Kidney epithelial cell (primary cell): ENCODE results near the gene TRIP6. TPM values are rescaled to one million over a fixed set of nuclear protein-coding genes. Genes with fewer than 3 reads are reported as not detected.

Experiments
- DNase-seq: peaks from one replicate; pipeline ENCODE4 v3.0.0-alpha.2; 2010; ENCODE audit warnings: low read depth
- H3K27me3 ChIP-seq: 2 replicates; pipeline ENCODE4 v1.6.0; 2011; ENCODE audit warnings: low read length; ENCODE audit not compliant: control insufficient read depth, insufficient read depth
- H3K36me3 ChIP-seq: 2 replicates; pipeline ENCODE4 v1.5.1; 2011; ENCODE audit warnings: low read length; ENCODE audit not compliant: control insufficient read depth, insufficient read depth
- H3K4me3 ChIP-seq: 2 replicates; pipeline ENCODE4 v1.5.1; 2011; ENCODE audit warnings: low read depth, mild to moderate bottlenecking, control low read depth, low read length
- CTCF ChIP-seq: IDR thresholded peaks from 2 replicates; pipeline ENCODE4 v1.5.1; 2011; ENCODE audit warnings: mild to moderate bottlenecking, moderate library complexity, low read length, control low read depth, inconsistent platforms; ENCODE audit not compliant: insufficient read depth, poor library complexity, severe bottlenecking
- total RNA-seq: library from RNA; depleted of rRNA; stranded (reverse); fragments of >200 nt; gene quantifications from 2 replicates; pipeline ENCODE4 v1.2.3, GENCODE V29; 2015

Gene TRIP6
- total RNA-seq, 1 donor from 2014 or later, result 114 TPM

GRCh38 chr7:100874300-100874576 is 7.1 kb downstream of the TRIP6 start:
- DNase-seq, result no peak
- peaks cover 7% of the 10 kb centered on the region for H3K36me3 ChIP-seq
- H3K4me3 ChIP-seq, result peak overlapping the region; percentile 85
- TF ChIP-seq CTCF, result no peak
- H3K27me3 ChIP-seq, result no peaks in the 10 kb centered on the region

- peak; percentile 8 for TF ChIP-seq CTCF
- no peaks in the 10 kb centered on the region for H3K27me3 ChIP-seq
- peaks cover 7% of the 10 kb centered on the region for H3K36me3 ChIP-seq
- peak within 1 kb of the TSS; percentile 85 for H3K4me3 ChIP-seq
- peak; percentile 78 for DNase-seq
Observed at GRCh38 chr7:100874577-100875355, 7.6 kb downstream of the TRIP6 start, which contains the start of gene SRRT. TSS of gene SRRT (plus strand) at chr7:100875103. CDS start at chr7:100875591, 488 bp downstream.

GRCh38 chr7:100875356-100875751 is 8.2 kb downstream of the TRIP6 start:
- peak overlapping the region; percentile 85 for H3K4me3 ChIP-seq
- TF ChIP-seq CTCF, result no peak
- DNase-seq, result no peak
- peaks cover 6% of the 10 kb centered on the region for H3K36me3 ChIP-seq
- no peaks in the 10 kb centered on the region for H3K27me3 ChIP-seq

DNA sequence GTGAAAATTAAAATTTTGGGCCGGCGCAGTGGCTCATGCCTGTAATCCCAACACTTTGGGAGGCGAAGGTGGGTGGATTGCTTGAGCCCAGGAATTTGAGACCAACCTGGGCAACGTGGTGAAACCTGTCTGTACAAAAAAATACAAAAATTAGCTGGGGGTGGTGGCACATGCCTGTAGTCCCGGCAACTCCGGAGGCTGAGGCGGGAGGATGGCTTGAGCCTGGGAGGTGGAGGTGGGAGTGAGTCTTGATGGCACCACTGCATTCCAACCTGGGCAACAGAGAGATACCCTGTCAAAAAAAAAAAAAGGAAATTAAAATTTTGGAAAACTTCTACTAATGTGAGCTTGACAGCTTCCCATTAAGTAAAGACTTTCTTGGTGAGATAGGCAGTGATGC is 10.8 kb downstream of the TRIP6 start:
- no peaks in the 10 kb centered on the region for H3K27me3 ChIP-seq
- DNase-seq, result no peak
- no peak overlapping the region for H3K4me3 ChIP-seq
- TF ChIP-seq CTCF, result no peak
- H3K36me3 ChIP-seq, result peaks cover 1% of the 10 kb centered on the region

DNA sequence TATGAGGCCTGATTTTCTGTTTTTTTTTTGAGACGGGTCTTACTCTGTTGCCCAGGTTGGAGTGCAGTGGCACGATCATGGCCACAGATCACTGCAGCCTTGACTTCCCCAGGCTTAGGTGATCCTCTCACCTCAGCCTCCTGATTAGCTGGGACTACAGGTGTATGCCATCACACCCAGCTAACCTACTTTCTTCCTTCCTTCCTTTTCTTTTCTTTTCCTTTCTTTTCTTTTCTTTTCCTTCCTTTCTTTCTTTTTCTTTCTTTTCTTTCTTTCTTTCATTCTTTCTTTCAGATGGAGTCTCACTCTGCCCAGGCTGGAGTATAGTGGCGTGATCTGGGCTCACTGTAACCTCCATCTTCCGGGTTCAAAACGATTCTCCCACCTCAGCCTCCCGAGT is 11.5 kb downstream of the TRIP6 start:
- TF ChIP-seq CTCF, result no peak
- H3K36me3 ChIP-seq, result peaks cover 1% of the 10 kb centered on the region
- DNase-seq, result no peak
- H3K27me3 ChIP-seq, result no peaks in the 10 kb centered on the region
- H3K4me3 ChIP-seq, result no peak overlapping the region
